Motor neuron (in vitro differentiated cells): ENCODE measurements around the gene MLLT6. TPM values are rescaled to one million over a fixed set of nuclear protein-coding genes. Genes with fewer than 3 reads are reported as not detected.
A peak's percentile ranks its signal among the peaks of the same experiment; 100 is the strongest.

Experiments
- ATAC-seq, 8 experiments: fragments of 200-7000 bp; cut with Tn5 transposase; replicated peaks in 6 of 8; 2 replicates each; pipeline ENCODE4 v1.8.0; 2021; ENCODE audit warnings: mild to moderate bottlenecking in 8 of 8, moderate library complexity in 8 of 8
- H3K27ac ChIP-seq, 2 donors: fragments of 250-450 bp; sonication (Bioruptor Pico); 2 replicates each; pipeline ENCODE4 v1.9.0; 2021; ENCODE audit warnings: antibody characterized with exemption in 2 of 2, mild to moderate bottlenecking in 2 of 2, moderate library complexity in 1 of 2
- H3K4me1 ChIP-seq, 2 donors: fragments of 250-450 bp; sonication (Bioruptor Pico); replicated peaks in 1 of 2; 2 replicates each; pipeline ENCODE4 v1.6.1; 2021; ENCODE audit warnings: antibody characterized with exemption in 2 of 2, mild to moderate bottlenecking in 2 of 2, moderate library complexity in 1 of 2
- H3K4me3 ChIP-seq, 5 donors: fragments of 250-450 bp; sonication (Bioruptor Pico); 2 replicates each; pipeline ENCODE4 v1.9.0; 2021; ENCODE audit warnings: antibody characterized with exemption in 5 of 5, mild to moderate bottlenecking in 5 of 5, moderate library complexity in 4 of 5
- WGBS, 10 experiments: fragments of 450-650 bp; shearing (Covaris generic); methylation state at CpG; one replicate each; pipeline ENCODE4 v1.0.0; 2022; 5-methylcytosine and 5-hydroxymethylcytosine counted together
- in situ Hi-C, 9 experiments: fragments of 400-800 bp; cut with MboI; loops; one replicate each; pipeline ENCODE4 v1.15.0; 2021; ENCODE audit warnings: low sequenced_read_pairs in 9 of 9, low pct_unique_long_range_greater_than_20kb in 2 of 9; ENCODE audit not compliant: unreplicated experiment in 9 of 9
- total RNA-seq, 8 experiments: library from RNA; unstranded; fragments of 300-600 nt; gene quantifications; 2 replicates each; pipeline versions ENCODE4 v1.2.3 to v1.2.4, GENCODE V29; 2022

MLLT6 gene
- total RNA-seq, 8 experiments from 2014 or later: 14.8 to 126 (median 22.9) TPM

DNA sequence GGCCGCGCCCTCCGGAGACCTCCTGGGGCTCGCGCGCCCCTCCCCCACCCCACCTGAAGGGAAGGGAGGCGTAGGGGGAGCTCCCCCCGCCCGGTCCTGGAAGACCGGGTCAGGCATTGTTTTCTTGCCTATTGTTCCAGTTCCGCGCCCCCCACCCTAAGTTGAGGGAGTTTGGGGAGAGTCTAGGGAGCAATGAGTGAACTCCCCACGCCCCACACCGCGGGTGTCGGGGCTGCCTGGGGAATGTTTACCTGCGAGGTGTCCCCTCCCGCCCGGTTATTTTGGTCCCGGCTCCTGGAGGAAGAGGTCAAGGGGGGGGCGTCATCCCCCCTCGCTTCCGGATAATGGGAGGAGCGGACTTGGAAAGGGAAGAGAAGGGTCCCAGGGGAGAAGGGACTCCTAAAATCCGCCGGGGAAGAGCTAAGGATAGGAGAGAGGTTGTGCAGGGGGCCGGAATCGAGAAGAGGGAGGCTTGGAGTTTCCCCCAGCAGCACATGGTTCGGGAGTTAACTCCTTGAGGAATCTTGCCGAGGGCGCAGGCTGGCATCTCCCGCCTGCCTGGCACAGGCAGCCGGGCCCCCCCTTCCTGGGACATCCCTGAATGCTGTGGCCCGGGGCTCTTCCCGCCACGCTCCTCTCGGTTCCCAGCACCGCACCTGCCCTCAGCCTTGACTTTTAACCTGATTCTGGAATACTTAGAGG lies 881 bp downstream of the MLLT6 start:
- Histone ChIP-seq H3K27ac (no peak overlapping the region), H3K4me3 (peak overlapping the region; percentile 54 to 83 (median 69)), H3K4me1 (peaks cover 13 to 19% of the 10 kb centered on the region in 2 donors)
- WGBS, 10 experiments: 0% methylated on average over 1 to 9 of the region's 38 CpGs; no CpG with 5 or more reads in 2 of the 10 experiments
- in situ Hi-C loops: no loop called here
- peak in 3 of 8 experiments; percentile 2 to 8 (median 2) for ATAC-seq

DNA sequence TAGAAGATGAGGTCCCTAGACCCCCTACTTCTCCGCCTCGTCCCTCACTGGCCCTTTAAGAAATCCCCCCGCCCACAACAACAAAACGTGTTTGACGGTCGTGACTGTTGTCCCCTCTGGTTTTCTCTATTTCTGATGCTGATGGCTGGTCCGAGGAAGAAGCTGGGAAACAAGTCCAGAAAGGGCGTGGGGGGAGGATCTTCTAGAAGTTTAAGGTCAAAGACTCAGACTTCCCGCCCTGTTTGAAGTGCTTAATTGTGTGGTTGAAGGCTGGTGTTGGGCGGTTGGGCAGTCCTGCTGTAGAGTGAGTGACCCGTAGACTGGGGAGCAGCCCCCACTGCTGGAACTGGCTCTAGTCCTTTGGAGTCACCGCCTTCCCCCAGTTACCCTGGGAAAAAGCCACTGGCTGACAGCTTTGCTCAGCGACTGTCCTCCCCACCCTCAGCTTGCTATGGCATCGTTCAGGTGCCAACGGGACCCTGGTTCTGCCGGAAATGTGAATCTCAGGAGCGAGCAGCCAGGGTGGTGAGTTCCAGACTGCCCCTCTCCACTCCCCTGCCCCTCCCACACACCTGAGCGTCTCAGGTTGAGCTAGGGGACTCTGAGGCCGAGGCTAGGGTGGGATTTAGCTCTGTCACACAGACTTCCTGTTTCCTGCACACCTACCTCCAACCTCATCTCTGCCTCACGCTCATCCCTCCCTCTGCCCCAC lies 1.6 kb downstream of the MLLT6 start:
- in situ Hi-C loops: no loop called here
- no peak overlapping the region for H3K27ac ChIP-seq
- ATAC-seq: no peak
- H3K4me3 ChIP-seq: peak overlapping the region; percentile 54 to 83 (median 69)
- WGBS, 10 experiments: 0 to 100% (median 27%) methylated on average over 1 to 13 of the region's 20 CpGs; no CpG with 5 or more reads in 1 of the 10 experiments
- H3K4me1 ChIP-seq: peaks cover 9 to 16% of the 10 kb centered on the region in 2 donors

DNA sequence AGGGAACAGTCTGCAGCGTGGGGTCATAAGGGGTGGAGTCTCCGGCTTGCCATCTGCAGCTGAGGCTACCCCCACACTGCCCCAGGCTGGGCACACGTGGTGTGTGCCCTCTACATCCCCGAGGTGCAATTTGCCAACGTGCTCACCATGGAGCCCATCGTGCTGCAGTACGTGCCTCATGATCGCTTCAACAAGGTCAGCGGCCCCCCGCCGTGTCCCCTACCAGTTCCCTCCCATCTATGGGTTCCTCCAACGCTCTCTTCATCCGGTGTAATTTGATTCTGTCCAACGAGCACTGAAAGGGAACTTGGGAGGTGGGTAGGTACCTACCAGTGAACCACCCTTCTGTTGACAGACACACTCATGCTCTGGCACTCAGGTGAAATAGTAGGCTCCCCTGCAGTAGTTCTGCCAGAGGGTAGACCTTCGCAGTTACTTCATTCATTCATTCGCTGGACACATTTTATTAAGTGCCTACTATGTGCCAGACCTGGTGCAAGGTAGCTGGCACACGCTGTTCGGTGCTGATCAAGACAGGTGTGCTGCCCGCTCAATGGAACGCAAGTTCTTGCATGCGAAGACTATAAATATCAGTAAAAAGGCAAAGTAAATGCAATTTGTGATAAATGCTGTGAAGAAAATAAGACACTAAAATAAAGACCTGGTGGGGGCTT lies 2.7 kb downstream of the MLLT6 start:
- H3K27ac ChIP-seq: no peak overlapping the region
- in situ Hi-C loops: no loop called here

DNA sequence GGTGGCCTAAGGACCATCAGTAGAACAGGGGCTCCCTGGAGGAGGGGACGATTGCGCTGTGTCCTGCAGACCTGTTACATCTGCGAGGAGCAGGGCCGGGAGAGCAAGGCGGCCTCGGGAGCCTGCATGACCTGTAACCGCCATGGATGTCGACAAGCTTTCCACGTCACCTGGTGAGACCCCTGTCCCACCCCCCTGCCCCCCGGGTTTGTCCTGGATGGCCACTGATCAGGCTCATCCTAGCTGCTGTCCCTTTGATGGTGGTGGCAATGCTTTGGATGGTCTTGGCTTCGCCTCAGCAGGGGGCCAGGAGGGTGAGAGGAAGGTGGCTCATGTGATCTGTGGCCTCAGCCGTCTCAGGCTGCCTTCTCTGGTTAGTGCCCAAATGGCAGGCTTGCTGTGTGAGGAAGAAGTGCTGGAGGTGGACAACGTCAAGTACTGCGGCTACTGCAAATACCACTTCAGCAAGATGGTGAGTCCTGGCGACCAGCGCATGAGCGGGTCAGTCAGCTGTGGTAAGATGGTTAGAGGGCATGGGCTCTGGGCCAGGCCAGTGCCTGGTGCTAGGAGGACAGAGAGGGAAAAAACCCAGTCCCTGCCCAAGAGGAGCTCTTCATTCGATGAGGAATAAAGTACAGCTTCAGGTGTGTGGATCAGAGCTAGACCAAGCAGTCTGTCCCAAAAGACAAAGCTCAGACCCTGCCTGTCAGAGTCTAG lies 4.2 kb downstream of the MLLT6 start:
- Histone ChIP-seq H3K27ac (no peak overlapping the region), H3K4me1 (peaks cover 0 to 7% of the 10 kb centered on the region in 2 donors), H3K4me3 (no peak overlapping the region)
- in situ Hi-C loops: no loop called here
- WGBS, 10 experiments: 80 to 100% (median 100%) methylated on average over 1 to 6 of the region's 18 CpGs; no CpG with 5 or more reads in 3 of the 10 experiments
- no peak for ATAC-seq

More for the DNA sequence above, 2.7 kb downstream of the MLLT6 start:
- Histone ChIP-seq H3K4me3 (no peak overlapping the region), H3K4me1 (peaks cover 9 to 15% of the 10 kb centered on the region in 2 donors)
- no peak for ATAC-seq
- WGBS, 10 experiments: 67 to 100% (median 88%) methylated on average over 1 to 16 of the region's 21 CpGs; no CpG with 5 or more reads in 1 of the 10 experiments

DNA sequence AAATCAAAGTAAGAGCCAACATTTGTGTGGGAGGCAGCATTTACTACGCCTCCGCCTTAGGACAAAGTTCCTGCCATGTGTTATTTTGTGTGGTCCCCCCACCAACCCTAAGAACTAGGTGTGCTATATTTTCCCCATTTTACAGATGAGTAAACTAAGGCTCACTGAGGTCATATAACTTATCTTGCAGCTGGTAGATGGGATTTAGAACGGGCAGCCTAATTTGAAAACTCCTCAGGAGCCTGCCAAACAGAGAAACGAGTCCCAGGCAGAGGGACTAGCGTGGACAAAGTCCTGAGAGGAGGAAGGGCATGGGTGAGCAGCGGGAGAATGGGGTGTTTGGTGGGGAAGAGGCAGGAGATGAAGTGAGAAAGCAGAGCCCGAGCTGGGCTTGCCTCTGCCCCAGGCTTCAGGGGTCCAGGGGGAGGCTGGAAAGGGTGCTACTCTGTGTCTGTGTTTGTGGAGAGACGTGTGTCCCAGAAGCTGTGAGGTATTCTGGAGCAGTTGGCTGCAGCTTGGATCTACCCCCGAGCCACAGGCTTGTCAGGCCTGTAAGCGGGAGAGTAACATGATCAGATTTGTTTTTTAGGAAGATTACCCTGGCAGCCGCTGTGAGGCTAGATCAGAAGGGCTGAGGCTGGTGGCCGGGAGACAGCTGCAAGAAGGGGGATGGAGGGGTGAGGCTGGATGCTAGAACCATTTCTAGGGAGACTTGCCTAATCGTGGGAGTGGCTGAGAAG lies 5.0 kb downstream of the MLLT6 start:
- peaks cover 0 to 6% of the 10 kb centered on the region in 2 donors for H3K4me1 ChIP-seq
- in situ Hi-C loops: no loop called here
- no peak overlapping the region for H3K27ac ChIP-seq
- WGBS, 10 experiments: 47 to 100% (median 64%) methylated on average over 1 to 9 of the region's 13 CpGs; no CpG with 5 or more reads in 1 of the 10 experiments
- no peak overlapping the region for H3K4me3 ChIP-seq
- no peak for ATAC-seq

DNA sequence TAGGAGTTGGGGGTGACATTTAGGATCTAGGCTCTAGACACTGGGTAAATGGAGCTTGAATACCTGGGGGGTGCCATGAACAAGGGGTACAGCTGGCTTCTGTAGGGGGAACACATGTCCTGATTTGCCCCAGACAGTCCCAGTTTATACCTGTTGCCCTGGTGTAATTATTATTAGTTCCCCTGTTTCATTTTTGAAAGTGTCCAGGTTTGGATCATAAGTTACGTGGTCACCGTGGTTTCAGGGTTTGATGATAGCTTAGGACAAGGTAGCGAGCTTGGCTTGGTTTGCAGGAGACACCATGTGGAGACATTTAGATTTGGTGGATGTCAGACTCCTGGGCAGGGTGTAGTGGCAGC lies 5.5 kb downstream of the MLLT6 start:
- no peak overlapping the region for H3K4me3 ChIP-seq
- 80 to 100% (median 87%) methylated on average over 1 to 3 of the region's 3 CpGs; no CpG with 5 or more reads in 2 of the 10 experiments for WGBS, 10 experiments
- in situ Hi-C loops: no loop called here
- ATAC-seq: no peak
- peaks cover 0 to 6% of the 10 kb centered on the region in 2 donors for H3K4me1 ChIP-seq
- no peak overlapping the region for H3K27ac ChIP-seq

DNA sequence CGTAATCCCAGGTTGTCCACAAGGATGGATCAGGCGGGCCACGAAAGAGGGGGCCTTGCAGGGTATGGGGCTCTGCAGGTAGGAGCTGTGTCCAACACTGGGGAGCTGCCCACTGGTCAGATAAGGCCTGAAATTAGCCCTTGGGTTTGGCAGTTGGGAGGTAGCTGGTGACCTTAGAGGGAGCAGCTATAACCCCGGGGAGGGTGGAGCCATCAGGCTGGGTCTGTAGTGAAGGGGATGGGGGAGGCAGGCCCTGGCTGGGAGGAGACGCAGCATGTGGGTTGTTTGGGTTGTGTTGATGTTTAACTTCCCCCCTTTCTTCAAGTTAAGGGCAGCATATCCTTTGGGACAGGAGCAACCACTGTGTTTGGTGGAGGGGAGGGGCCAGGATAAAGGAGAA lies 5.9 kb downstream of the MLLT6 start:
- in situ Hi-C loops: no loop called here
- WGBS, 10 experiments: 47 to 100% (median 75%) methylated on average over 3 to 4 of the region's 5 CpGs; no CpG with 5 or more reads in 6 of the 10 experiments
- H3K4me3 ChIP-seq: no peak overlapping the region
- peaks cover 0 to 6% of the 10 kb centered on the region in 2 donors for H3K4me1 ChIP-seq
- no peak for ATAC-seq
- no peak overlapping the region for H3K27ac ChIP-seq

DNA sequence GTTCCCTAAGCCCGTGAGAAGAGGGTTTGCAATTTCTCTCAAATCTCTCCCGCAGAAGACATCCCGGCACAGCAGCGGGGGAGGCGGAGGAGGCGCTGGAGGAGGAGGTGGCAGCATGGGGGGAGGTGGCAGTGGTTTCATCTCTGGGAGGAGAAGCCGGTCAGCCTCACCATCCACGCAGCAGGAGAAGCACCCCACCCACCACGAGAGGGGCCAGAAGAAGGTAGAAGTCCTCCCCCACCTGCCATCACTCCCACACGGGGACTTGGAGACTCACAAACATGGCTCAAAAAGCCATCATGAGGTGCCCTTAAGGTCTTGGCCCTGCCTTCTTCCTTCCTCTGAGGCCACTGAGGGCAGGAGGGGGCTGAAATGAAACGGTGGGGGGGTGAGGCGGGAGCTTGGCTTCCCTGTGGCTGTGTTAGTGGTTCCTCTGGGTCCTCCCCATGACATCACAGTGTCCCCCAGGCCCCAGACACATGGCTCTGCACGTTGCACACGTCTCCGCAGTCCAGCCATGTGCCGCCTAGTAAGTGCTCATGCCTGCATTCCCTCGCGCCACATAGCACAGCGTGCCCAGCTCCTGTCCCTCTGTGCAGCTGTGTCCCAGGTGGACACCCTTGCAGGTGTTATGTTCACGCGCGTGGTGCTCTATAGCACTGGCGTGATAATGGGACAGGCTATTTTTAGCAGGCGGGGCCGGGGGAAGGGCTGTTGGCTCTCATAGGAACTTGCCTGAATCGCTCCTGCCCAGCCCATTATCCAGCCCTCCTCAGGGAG lies 6.9 kb downstream of the MLLT6 start:
- in situ Hi-C loops: no loop called here
- Histone ChIP-seq H3K4me3 (no peak overlapping the region), H3K4me1 (no peaks in the 10 kb centered on the region), H3K27ac (no peak overlapping the region)
- WGBS, 10 experiments: 61 to 100% (median 80%) methylated on average over 1 to 5 of the region's 26 CpGs; no CpG with 5 or more reads in 7 of the 10 experiments
- ATAC-seq: peak in 3 of 8 experiments; percentile 6 to 15 (median 8)

DNA sequence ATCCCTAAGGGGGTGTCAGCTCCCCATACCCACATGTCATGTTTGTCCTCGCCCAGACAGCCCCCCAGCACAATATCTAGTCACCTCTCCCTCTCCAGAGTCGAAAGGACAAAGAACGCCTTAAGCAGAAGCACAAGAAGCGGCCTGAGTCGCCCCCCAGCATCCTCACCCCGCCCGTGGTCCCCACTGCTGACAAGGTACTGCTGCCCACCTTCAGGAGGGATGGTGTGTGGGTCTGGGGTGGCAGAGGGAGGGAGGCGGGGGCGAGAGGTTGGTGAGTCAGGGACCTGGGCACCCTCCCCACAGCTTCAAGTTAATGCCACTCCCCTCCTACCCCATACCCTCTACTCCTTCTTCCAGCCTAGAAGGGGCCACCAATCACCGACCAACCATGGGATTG lies 7.5 kb downstream of the MLLT6 start:
- no CpG with 5 or more reads among the region's 10 CpGs for WGBS, 10 experiments
- in situ Hi-C loops: no loop called here
- no peaks in the 10 kb centered on the region for H3K4me1 ChIP-seq
- H3K4me3 ChIP-seq: no peak overlapping the region
- ATAC-seq: no peak
- H3K27ac ChIP-seq: no peak overlapping the region

DNA sequence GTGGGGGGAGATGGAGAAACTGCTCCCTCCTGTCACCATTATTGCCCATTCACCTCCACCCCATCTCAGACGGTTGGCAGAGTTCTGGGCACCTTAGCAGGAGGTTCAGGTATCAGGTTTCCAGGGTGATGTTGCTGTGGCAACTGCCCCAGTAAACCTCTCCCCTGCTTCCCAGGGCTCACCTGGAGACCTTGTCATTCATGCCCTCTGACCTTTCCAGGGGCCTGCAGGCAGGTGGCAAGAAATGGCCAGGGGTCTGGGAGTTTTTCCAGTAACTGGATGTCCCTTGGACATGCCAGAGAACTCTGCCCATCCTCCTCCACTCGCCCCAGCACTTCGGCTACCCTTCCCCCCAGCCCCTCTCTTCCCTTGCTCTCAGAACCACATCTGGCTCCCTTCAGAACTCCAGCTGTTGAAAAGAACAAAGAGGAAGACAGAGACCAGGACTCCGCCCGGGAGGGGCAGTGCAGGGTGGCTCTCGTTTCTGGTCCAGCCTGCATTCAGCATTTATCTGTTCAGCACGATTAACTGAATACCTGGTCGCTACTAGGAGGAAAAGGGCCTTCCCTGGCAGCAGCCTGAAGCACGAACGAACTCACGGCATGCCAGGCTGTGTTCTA lies 8.5 kb downstream of the MLLT6 start:
- Histone ChIP-seq H3K4me1 (no peaks in the 10 kb centered on the region), H3K4me3 (no peak overlapping the region), H3K27ac (no peak overlapping the region)
- ATAC-seq: peak in 1 of 8 experiments; percentile 68
- WGBS, 10 experiments: 40 to 100% (median 80%) methylated on average over 1 to 7 of the region's 11 CpGs; no CpG with 5 or more reads in 5 of the 10 experiments
- in situ Hi-C loops: no loop called here

DNA sequence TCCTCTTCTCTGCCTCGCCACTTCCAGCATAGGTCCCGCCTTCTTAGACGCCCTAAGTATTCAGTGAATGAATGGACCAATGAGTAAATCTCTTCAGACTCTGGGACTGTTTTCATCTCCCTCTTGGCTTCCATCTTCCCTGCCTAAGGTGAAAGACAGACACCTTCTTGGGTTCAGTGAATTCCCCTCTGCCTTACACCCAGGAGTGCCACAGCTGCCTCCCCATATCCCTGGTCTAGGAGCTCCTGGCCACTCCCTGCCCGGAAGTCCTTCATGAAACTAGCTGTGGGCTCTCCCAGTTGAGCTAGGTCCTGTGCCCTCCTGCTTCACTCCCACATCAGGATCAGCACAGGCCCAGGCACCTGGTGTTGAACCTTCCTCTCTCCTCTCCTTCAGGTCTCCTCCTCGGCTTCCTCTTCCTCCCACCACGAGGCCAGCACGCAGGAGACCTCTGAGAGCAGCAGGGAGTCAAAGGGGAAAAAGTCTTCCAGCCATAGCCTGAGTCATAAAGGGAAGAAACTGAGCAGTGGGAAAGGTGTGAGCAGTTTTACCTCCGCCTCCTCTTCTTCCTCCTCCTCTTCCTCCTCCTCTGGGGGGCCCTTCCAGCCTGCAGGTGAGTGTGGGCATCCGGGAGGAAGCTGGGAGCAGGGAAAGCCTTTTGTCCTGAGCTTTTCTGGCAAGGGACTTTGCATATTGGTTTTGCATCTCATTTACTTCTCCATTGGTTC lies 10.3 kb downstream of the MLLT6 start:
- no peak for ATAC-seq
- Histone ChIP-seq H3K4me3 (no peak overlapping the region), H3K27ac (no peak overlapping the region), H3K4me1 (peaks cover 2 to 10% of the 10 kb centered on the region in 2 donors)
- WGBS, 10 experiments: 17 to 100% (median 83%) methylated on average over 1 to 5 of the region's 9 CpGs
- in situ Hi-C loops: no loop called here
